Neural crest cell (in vitro differentiated cells): ENCODE results near the gene FBXO44. TPM values are rescaled to one million over a fixed set of nuclear protein-coding genes. Genes with fewer than 3 reads are reported as not detected.

Experiments used
- DNase-seq: peaks from one replicate; pipeline ENCODE4 v3.0.0; 2021; ENCODE audit warnings: low read depth, mixed read lengths, low spot score
- H3K27ac Mint-ChIP-seq: one replicate; pipeline ENCODE4 v1.8.0; 2021; ENCODE audit warnings: mild to moderate bottlenecking, mixed read lengths; ENCODE audit not compliant: unreplicated experiment
- H3K27me3 Mint-ChIP-seq: 2 replicates; pipeline ENCODE4 v1.8.0; 2021; ENCODE audit warnings: low read depth, mild to moderate bottlenecking, mixed read lengths
- H3K36me3 Mint-ChIP-seq: 2 replicates; pipeline ENCODE4 v1.8.0; 2021; ENCODE audit warnings: low read depth, mild to moderate bottlenecking, mixed read lengths
- H3K4me1 Mint-ChIP-seq: 2 replicates; pipeline ENCODE4 v1.8.0; 2021; ENCODE audit warnings: mixed read lengths
- H3K4me3 Mint-ChIP-seq: one replicate; pipeline ENCODE4 v1.8.0; 2021; ENCODE audit warnings: mild to moderate bottlenecking, mixed read lengths
- H3K9me3 Mint-ChIP-seq: 2 replicates; pipeline ENCODE4 v1.8.0; 2021; ENCODE audit warnings: mixed read lengths
- total RNA-seq: library from RNA; stranded (reverse); gene quantifications from 2 replicates; pipeline ENCODE4 v1.2.1, GENCODE V29; 2021
- TF ChIP-seq, protein P1 (sequence below): fragments of 200-600 bp; sonication (generic); conservative IDR thresholded peaks from 2 replicates; pipeline ENCODE4 v1.5.0; 2021; ENCODE audit warnings: antibody characterized with exemption, mild to moderate bottlenecking

The FBXO44 gene
- total RNA-seq, 1 donor from 2014 or later: 10.7 TPM

DNA sequence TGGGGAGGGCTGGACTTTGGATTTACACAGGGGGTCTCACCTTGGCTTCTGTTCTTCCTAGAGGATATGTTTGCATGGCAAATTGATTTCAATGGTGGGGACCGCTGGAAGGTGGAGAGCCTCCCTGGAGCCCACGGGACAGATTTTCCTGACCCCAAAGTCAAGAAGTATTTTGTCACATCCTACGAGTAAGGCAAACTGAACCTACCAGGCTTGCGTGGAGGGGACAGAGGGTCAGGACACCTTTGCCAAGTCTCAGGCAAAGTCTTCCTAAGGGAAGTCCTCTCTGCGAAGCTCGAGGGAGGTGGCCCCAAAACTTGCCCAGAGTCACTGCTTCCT, 16.5 kb downstream of the FBXO44 start:
- Mint-ChIP-seq H3K9me3 (no peaks in the 10 kb centered on the region), H3K27me3 (no peaks in the 10 kb centered on the region), H3K36me3 (peaks cover 2% of the 10 kb centered on the region), H3K27ac (no peak overlapping the region), H3K4me1 (peaks cover 5% of the 10 kb centered on the region), H3K4me3 (no peak overlapping the region)
- no peak for DNase-seq
- TF ChIP-seq, protein P1, sequence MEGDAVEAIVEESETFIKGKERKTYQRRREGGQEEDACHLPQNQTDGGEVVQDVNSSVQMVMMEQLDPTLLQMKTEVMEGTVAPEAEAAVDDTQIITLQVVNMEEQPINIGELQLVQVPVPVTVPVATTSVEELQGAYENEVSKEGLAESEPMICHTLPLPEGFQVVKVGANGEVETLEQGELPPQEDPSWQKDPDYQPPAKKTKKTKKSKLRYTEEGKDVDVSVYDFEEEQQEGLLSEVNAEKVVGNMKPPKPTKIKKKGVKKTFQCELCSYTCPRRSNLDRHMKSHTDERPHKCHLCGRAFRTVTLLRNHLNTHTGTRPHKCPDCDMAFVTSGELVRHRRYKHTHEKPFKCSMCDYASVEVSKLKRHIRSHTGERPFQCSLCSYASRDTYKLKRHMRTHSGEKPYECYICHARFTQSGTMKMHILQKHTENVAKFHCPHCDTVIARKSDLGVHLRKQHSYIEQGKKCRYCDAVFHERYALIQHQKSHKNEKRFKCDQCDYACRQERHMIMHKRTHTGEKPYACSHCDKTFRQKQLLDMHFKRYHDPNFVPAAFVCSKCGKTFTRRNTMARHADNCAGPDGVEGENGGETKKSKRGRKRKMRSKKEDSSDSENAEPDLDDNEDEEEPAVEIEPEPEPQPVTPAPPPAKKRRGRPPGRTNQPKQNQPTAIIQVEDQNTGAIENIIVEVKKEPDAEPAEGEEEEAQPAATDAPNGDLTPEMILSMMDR: no peak

DNA sequence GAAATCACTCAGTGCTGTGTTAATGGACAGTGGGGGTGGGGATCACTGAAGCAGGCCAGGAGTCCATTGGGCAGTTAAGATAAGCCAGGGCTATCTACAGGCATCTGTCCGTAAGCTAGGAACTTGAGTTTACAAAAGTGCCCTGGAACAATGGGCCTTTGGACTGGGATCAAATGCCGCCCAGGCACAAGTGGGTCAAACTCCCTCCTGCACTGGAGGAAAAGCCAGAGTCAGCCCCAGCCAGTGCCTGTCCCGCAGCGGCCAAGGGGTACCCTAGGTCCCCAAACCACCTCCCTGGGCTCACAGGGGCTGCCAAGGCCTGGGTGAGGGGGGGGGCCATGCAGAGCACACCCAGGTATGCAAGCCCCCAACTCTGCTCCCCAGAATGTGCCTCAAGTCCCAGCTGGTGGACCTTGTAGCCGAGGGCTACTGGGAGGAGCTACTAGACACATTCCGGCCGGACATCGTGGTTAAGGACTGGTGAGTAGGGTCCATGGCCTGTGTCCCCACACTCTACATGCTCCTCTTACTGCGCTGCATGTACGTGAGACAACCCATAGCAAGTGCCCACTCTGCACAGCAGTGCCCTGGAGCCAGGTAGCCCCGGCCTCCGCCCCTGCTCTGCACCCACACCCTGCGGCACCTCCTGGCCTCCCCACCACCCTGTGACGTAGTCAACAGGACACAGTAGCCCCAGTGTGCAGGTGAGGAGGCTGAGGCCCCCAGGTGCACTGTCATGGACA, 17.0 kb downstream of the FBXO44 start:
- no peaks in the 10 kb centered on the region for H3K9me3 Mint-ChIP-seq
- no peak overlapping the region for H3K27ac Mint-ChIP-seq
- H3K27me3 Mint-ChIP-seq: no peaks in the 10 kb centered on the region
- TF ChIP-seq, protein P1: no peak
- H3K4me3 Mint-ChIP-seq: no peak overlapping the region
- no peak for DNase-seq
- H3K36me3 Mint-ChIP-seq: peaks cover 2% of the 10 kb centered on the region
- H3K4me1 Mint-ChIP-seq: peaks cover 5% of the 10 kb centered on the region

DNA sequence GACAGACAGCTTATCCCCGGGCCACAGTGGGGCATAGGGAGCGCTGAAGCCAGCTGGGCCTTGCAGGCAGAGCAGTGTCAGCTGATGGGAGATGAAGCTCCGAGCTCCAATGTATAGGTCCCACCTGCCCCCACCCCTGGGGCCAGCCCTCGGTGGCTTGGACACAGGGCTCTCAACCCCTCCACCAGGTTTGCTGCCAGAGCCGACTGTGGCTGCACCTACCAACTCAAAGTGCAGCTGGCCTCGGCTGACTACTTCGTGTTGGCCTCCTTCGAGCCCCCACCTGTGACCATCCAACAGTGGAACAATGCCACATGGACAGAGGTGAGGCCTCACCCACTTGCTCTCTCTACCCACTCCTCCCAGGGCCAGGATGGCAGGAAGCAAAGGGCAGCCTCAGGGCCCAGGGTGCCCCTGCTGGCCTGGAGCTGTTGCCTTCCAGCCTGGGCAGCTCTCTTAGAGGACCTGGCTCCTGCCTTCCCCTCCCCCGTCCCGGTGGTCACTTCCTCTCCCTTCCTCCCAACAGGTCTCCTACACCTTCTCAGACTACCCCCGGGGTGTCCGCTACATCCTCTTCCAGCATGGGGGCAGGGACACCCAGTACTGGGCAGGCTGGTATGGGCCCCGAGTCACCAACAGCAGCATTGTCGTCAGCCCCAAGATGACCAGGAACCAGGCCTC, 18.6 kb downstream of the FBXO44 start:
- H3K27me3 Mint-ChIP-seq: no peaks in the 10 kb centered on the region
- H3K9me3 Mint-ChIP-seq: no peaks in the 10 kb centered on the region
- H3K36me3 Mint-ChIP-seq: peaks cover 2% of the 10 kb centered on the region

DNA sequence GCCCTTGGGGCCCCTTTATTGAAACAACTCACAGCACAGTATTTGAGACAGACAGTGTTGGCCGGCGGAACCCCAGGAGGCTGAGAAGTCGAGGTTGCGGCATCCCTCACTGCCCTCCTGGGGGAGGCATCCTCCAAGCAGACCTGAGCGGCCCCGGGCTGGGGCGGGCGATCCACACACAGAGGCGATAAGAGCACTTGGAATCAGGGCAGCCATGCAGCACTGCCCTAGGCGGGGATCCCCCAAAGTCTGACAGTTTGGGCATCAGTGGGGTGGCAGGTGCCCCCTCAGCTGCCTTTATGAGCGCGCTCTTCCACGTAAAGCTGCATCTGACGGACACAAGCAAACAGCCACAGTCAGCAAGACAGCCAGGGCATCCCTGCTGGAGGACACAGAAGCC, 19.8 kb downstream of the FBXO44 start:
- peaks cover 2% of the 10 kb centered on the region for H3K36me3 Mint-ChIP-seq
- no peaks in the 10 kb centered on the region for H3K9me3 Mint-ChIP-seq
- H3K27me3 Mint-ChIP-seq: no peaks in the 10 kb centered on the region
- TF ChIP-seq, protein P1: no peak
- H3K27ac Mint-ChIP-seq: no peak overlapping the region
- H3K4me3 Mint-ChIP-seq: no peak overlapping the region
- no peak for DNase-seq
- H3K4me1 Mint-ChIP-seq: no peaks in the 10 kb centered on the region

More for the DNA sequence above, 18.6 kb downstream of the FBXO44 start:
- TF ChIP-seq, protein P1: no peak
- no peak for DNase-seq
- Mint-ChIP-seq H3K4me3 (no peak overlapping the region), H3K4me1 (peaks cover 5% of the 10 kb centered on the region), H3K27ac (no peak overlapping the region)

DNA sequence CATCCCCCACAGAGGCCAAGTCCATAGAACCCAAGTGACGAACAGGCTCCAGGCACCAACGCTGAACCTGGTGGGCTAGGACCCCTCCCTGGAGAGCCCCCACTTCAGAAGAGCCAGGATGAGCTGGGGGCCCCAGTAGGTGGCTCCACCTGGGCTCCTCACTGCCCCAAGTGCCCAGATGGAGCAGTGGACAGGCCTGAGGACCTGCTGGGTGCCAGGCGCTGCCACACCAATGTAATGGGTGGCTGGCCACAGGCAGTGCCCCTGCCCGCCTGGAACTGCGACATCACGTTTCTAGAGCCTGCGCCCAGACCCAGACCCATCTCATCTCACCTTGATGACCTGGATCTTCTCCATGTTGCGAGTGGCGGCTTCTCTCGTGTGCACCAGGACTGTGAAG, 20.6 kb downstream of the FBXO44 start:
- Mint-ChIP-seq H3K4me1 (no peaks in the 10 kb centered on the region), H3K4me3 (no peak overlapping the region), H3K9me3 (no peaks in the 10 kb centered on the region), H3K27me3 (no peaks in the 10 kb centered on the region), H3K27ac (no peak overlapping the region), H3K36me3 (peaks cover 2% of the 10 kb centered on the region)
- DNase-seq: no peak
- TF ChIP-seq, protein P1: no peak
